K562 (cell line): ENCODE data around the gene LMBR1L. TPM values are rescaled to one million over a fixed set of nuclear protein-coding genes. Genes with fewer than 3 reads are reported as not detected.

Experiments used
- EP300 ChIP-seq: IDR thresholded peaks from 2 replicates; pipeline ENCODE4 v1.6.1; 2012; ENCODE audit warnings: low read length, improper control_type of control experiment
- FIP1L1 ChIP-seq: fragments of 200-400 bp; formaldehyde crosslinking; IDR thresholded peaks from 2 replicates; pipeline ENCODE4 v1.6.1; 2018; ENCODE audit warnings: mild to moderate bottlenecking, low read depth, low read length; ENCODE audit not compliant: poor library complexity, severe bottlenecking
- GABPA ChIP-seq: fragments of 200-800 bp; sonication (Bioruptor generic); conservative IDR thresholded peaks from 2 replicates; pipeline ENCODE4 v1.6.1; 2016; ENCODE audit warnings: low read depth, missing genetic modification characterization, missing compliant biosample characterization
- HMG20B ChIP-seq: fragments of 250-450 bp; sonication (Bioruptor Pico); IDR thresholded peaks from 2 replicates; pipeline ENCODE4 v1.5.0; 2021; ENCODE audit warnings: mild to moderate bottlenecking
- MAFG ChIP-seq: fragments of 450-650 bp; conservative IDR thresholded peaks from 2 replicates; pipeline ENCODE4 v1.6.1; 2016; ENCODE audit warnings: missing genetic modification characterization, missing compliant biosample characterization
- NR2C1 ChIP-seq, 2 experiments: fragments of 450-650 bp; IDR thresholded peaks; 2 replicates each; pipeline ENCODE4 v1.6.1; 2017; ENCODE audit warnings: mild to moderate bottlenecking in 2 of 2, antibody characterized with exemption in 1 of 2, inconsistent platforms in 1 of 2, missing compliant biosample characterization in 1 of 2, missing genetic modification characterization in 1 of 2
- POLR3A ChIP-seq: IDR thresholded peaks from 2 replicates; pipeline ENCODE4 v1.6.1; 2011; ENCODE audit warnings: borderline replicate concordance, mild to moderate bottlenecking, moderate library complexity; ENCODE audit not compliant: insufficient read length, insufficient read depth; ENCODE audit errors: extremely low read depth
- RFX1 ChIP-seq: fragments of 450-650 bp; IDR thresholded peaks from 2 replicates; pipeline ENCODE4 v1.6.1; 2016; ENCODE audit warnings: mild to moderate bottlenecking, moderate library complexity
- SAFB2 ChIP-seq: fragments of 200-400 bp; formaldehyde crosslinking; IDR thresholded peaks from 2 replicates; pipeline ENCODE4 v1.6.1; 2018; ENCODE audit warnings: borderline replicate concordance, low read length, low read depth, moderate library complexity; ENCODE audit not compliant: severe bottlenecking
- SMARCA5 ChIP-seq: fragments of 450-650 bp; IDR thresholded peaks from 2 replicates; pipeline ENCODE4 v1.6.1; 2016
- TCF7L2 ChIP-seq: fragments of 150-350 bp; IDR thresholded peaks from 2 replicates; pipeline ENCODE4 v1.6.1; 2016; ENCODE audit warnings: low read depth, mild to moderate bottlenecking, low read length, moderate library complexity
- ZBTB34 ChIP-seq: fragments of 250-450 bp; sonication (Bioruptor Pico); IDR thresholded peaks from 2 replicates; pipeline ENCODE4 v1.8.0; 2021; ENCODE audit warnings: mild to moderate bottlenecking, moderate library complexity
- ZHX1 ChIP-seq: fragments of 150-350 bp; conservative IDR thresholded peaks from 2 replicates; pipeline ENCODE4 v1.6.1; 2014; ENCODE audit warnings: low read length
- ZNF184 ChIP-seq: sonication (generic); formaldehyde crosslinking; IDR thresholded peaks from 2 replicates; pipeline ENCODE4 v1.5.0; 2020; ENCODE audit warnings: missing genetic modification reagents
- ZSCAN32 ChIP-seq: fragments of 450-650 bp; formaldehyde crosslinking; IDR thresholded peaks from 2 replicates; pipeline ENCODE4 v1.4.0; 2020; ENCODE audit warnings: mild to moderate bottlenecking, moderate library complexity
- polyA plus RNA-seq, 8 experiments: library from polyadenylated mRNA; depleted of rRNA in 4 of 8; stranded (reverse) in 5 of 8; unstranded in 3 of 8; fragments of >200 nt; fragmentation: Nextera tagmentation in 2 of 8; fragmentation: Illumina TruSeq in 1 of 8; extraction: Ambion mirVana in 2 of 8; extraction: Trizol in 1 of 8; gene quantifications; 2 replicates each; pipeline versions ENCODE4 v1.2.1 to v1.2.3, GENCODE V29; 2011 to 2014; ENCODE audit warnings: inconsistent platforms in 1 of 8, missing spikeins in 1 of 8
- total RNA-seq, 7 experiments: library from RNA; depleted of rRNA in 6 of 7; stranded (reverse); fragments of >200 nt in 6 of 7; fragmentation: Illumina TruSeq in 2 of 7; extraction: Trizol in 2 of 7; gene quantifications; 2 replicates each; pipeline versions ENCODE4 v1.2.1 to v1.2.3, GENCODE V29; 2011 to 2021; ENCODE audit warnings: low replicate concordance in 1 of 7
- TF ChIP-seq, protein P1 (sequence below): sonication (generic); formaldehyde crosslinking; IDR thresholded peaks from 2 replicates; pipeline ENCODE4 v1.8.1; 2022; ENCODE audit warnings: missing genetic modification reagents

Gene LMBR1L
- total and polyA plus RNA-seq, 9 of the 15 experiments (the other 6 are each of a cell fraction or from before 2014, with no cell fraction given): 2.5 to 57.0 (median 31.1) TPM

- TF ChIP-seq, protein P1, sequence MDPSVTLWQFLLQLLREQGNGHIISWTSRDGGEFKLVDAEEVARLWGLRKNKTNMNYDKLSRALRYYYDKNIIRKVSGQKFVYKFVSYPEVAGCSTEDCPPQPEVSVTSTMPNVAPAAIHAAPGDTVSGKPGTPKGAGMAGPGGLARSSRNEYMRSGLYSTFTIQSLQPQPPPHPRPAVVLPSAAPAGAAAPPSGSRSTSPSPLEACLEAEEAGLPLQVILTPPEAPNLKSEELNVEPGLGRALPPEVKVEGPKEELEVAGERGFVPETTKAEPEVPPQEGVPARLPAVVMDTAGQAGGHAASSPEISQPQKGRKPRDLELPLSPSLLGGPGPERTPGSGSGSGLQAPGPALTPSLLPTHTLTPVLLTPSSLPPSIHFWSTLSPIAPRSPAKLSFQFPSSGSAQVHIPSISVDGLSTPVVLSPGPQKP (CRISPR knock-in tag): no peak
- TF ChIP-seq ZHX1 (no peak), ZNF184 (no peak), RFX1 (no peak), POLR3A (no peak), FIP1L1 (no peak), ZSCAN32 (CRISPR knock-in tag) (no peak), TCF7L2 (no peak), GABPA (tag) (0 out of 2 replicates have a peak, but pooled peaks have one; percentile 21), NR2C1 (IDR thresholded peaks at IDR 0.05) (no peak), NR2C1 (tag; IDR thresholded peaks at IDR 0.05) (no peak), EP300 (peak; percentile 39; the same call in 1 of the 2 replicates), SAFB2 (no peak), HMG20B (CRISPR knock-in tag) (no peak), SMARCA5 (no peak), ZBTB34 (no peak), MAFG (tag) (no peak)
Observed at GRCh38 chr12:49088150-49088931, 22.3 kb downstream of the LMBR1L start (continued).
